T47D (cell line): ENCODE measurements around the gene PADI6.

ENCODE experiments used
- DNase-seq, 2 experiments: peaks; one replicate each; pipeline versions ENCODE4 v3.0.0 to v3.0.0-alpha.2; 2011 to 2012; ENCODE audit warnings: low read depth in 1 of 2, low spot score in 1 of 2
- JUND ChIP-seq: IDR thresholded peaks from 2 replicates; pipeline ENCODE4 v1.6.1; 2012; ENCODE audit warnings: low read depth
- in situ Hi-C: cut with HindIII; loops from 2 replicates; pipeline ENCODE4 v1.10.0; 2016; ENCODE audit warnings: low sequenced_read_pairs, low pct_unique_long_range_greater_than_20kb

The PADI6 gene

GRCh38 chr1:17361687-17362086 is 10.3 kb upstream of the PADI6 start:
- DNase-seq: no peak
- no peak for TF ChIP-seq JUND
- in situ Hi-C loops: no loop called here

GRCh38 chr1:17363351-17363750 is 8.6 kb upstream of the PADI6 start:
- no peak for DNase-seq
- TF ChIP-seq JUND: no peak
- in situ Hi-C loops: no loop called here

GRCh38 chr1:17363771-17364170 is 8.2 kb upstream of the PADI6 start:
- no peak for TF ChIP-seq JUND

GRCh38 chr1:17365293-17365692 is 6.7 kb upstream of the PADI6 start:
- DNase-seq: no peak
- no peak for TF ChIP-seq JUND
- in situ Hi-C loops: no loop called here

More at GRCh38 chr1:17363771-17364170, 8.2 kb upstream of the PADI6 start:
- in situ Hi-C loops: no loop called here
- DNase-seq: no peak

GRCh38 chr1:17369466-17369865 is 2.5 kb upstream of the PADI6 start:
- DNase-seq: no peak
- in situ Hi-C loops: no loop called here
- no peak for TF ChIP-seq JUND

- no peak for TF ChIP-seq JUND
- in situ Hi-C loops: no loop called here
- peak; percentile 61 to 65 for DNase-seq
Observed at GRCh38 chr1:17370618-17371017, 1.4 kb upstream of the PADI6 start.

GRCh38 chr1:17372955-17373354 is 959 bp downstream of the PADI6 start:
- in situ Hi-C loops: no loop called here
- DNase-seq: no peak
- TF ChIP-seq JUND: no peak

- no peak for DNase-seq
- TF ChIP-seq JUND: no peak
- in situ Hi-C loops: no loop called here
Observed at GRCh38 chr1:17375651-17376050, 3.7 kb downstream of the PADI6 start.

- DNase-seq: peak; percentile 33 to 73
- in situ Hi-C loops: no loop called here
- TF ChIP-seq JUND: no peak
Observed at GRCh38 chr1:17377325-17377953, 5.4 kb downstream of the PADI6 start.

GRCh38 chr1:17381161-17381560 is 9.2 kb downstream of the PADI6 start:
- TF ChIP-seq JUND: no peak
- in situ Hi-C loops: no loop called here
- DNase-seq: no peak

GRCh38 chr1:17392199-17392740 is 20.3 kb downstream of the PADI6 start:
- no peak for TF ChIP-seq JUND
- in situ Hi-C loops: no loop called here
- DNase-seq: no peak

GRCh38 chr1:17393230-17393629 is 21.2 kb downstream of the PADI6 start:
- in situ Hi-C loops: no loop called here
- no peak for TF ChIP-seq JUND
- DNase-seq: no peak

- TF ChIP-seq JUND: no peak
- no peak for DNase-seq
- in situ Hi-C loops: no loop called here
Observed at GRCh38 chr1:17397910-17398695, 26.1 kb downstream of the PADI6 start.
